ENCODE measurements around the gene SPATA2. TPM values are rescaled to one million over a fixed set of nuclear protein-coding genes. Genes with fewer than 3 reads are reported as not detected.
A peak's percentile ranks its signal among the peaks of the same experiment; 100 is the strongest.

SPATA2 gene
- total and polyA plus RNA-seq, 2 of the 13 experiments (the other 11 are each of a cell fraction or from before 2014, with no cell fraction given) = 3.2 to 8.7 TPM

- TF ChIP-seq PBX3 (CRISPR knock-in tag; IDR thresholded peaks at IDR 0.05; ENCODE audit: borderline replicate concordance) = no peak
- no peak for TF ChIP-seq ZNF205 (CRISPR knock-in tag; IDR thresholded peaks at IDR 0.05)
- no peak for TF ChIP-seq ZNF326 (CRISPR knock-in tag; IDR thresholded peaks at IDR 0.05; ENCODE audit: borderline replicate concordance)
- no peak for TF ChIP-seq TERF1 (CRISPR knock-in tag; IDR thresholded peaks at IDR 0.05)
- TF ChIP-seq RERE (CRISPR knock-in tag; IDR thresholded peaks at IDR 0.05; ENCODE audit: low read depth) = no peak
- no peak; the same call in 1 of the 2 replicates for TF ChIP-seq FOXK1 (CRISPR knock-in tag; IDR thresholded peaks at IDR 0.05; ENCODE audit: borderline replicate concordance, low read depth)
- TF ChIP-seq MAF1 (CRISPR knock-in tag; IDR thresholded peaks at IDR 0.05; ENCODE audit: borderline replicate concordance) = no peak
- TF ChIP-seq RFX3 (CRISPR knock-in tag; IDR thresholded peaks at IDR 0.05) = no peak
- no peak for TF ChIP-seq NCOR1 (IDR thresholded peaks at IDR 0.05; ENCODE audit: borderline replicate concordance, low read length)
- TF ChIP-seq RNF219 (CRISPR knock-in tag; IDR thresholded peaks at IDR 0.05) = 0 out of 2 replicates have a peak, but pooled peaks have one; percentile 25
- TF ChIP-seq BHLHE40 (IDR thresholded peaks at IDR 0.05; ENCODE audit: low read length) = no peak
- TF ChIP-seq RBFOX2 (IDR thresholded peaks at IDR 0.05; ENCODE audit: low read depth, low read length) = no peak
- TF ChIP-seq SP5 (CRISPR knock-in tag; IDR thresholded peaks at IDR 0.05; ENCODE audit: borderline replicate concordance, low read depth) = no peak
- no peak for TF ChIP-seq IRX3 (CRISPR knock-in tag; IDR thresholded peaks at IDR 0.05; ENCODE audit: borderline replicate concordance, low read depth)
- no peak for TF ChIP-seq ZNF343 (CRISPR knock-in tag; IDR thresholded peaks at IDR 0.05)
These were observed 15.6 kb downstream of the SPATA2 start (continued) for GRCh38 chr20:49899541-49900383.

Data from HepG2 (cell line).